ENCODE results near the gene HEATR5A.
A peak's percentile ranks its signal among the peaks of the same experiment; 100 is the strongest.

The HEATR5A gene

DNA sequence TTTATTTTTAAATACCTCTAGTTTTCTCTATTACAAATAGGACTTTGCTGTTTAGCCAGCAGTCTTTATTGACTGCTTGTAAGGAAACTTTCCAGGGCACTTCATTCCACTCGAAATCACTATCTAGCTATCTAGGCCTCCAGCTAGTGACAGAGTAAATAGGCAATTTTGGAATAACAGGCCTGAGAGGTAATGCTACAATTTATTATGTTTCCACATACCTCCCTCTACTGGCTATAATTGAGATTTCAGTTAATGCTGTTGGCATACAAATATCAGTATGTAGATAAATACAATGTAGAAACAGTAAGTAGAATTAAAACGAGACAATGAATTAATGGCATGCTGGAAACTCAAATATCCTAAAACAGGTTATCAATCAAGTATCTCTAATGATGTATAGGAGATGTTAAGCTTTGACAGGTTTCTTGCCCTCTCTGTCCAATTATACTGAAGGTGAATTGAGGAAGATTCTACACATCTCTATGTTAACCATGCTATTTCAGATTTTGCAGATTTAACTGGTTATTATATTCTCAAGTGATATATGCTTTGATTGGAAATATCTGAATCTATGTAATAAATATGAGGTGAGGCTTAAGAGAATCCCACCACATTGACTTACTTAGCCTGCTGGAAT lies 29.7 kb upstream of the HEATR5A start:
- TF ChIP-seq ESRRG (CRISPR knock-in tag; IDR thresholded peaks at IDR 0.05) (no peak), ZNF565 (CRISPR knock-in tag; conservative IDR thresholded peaks at IDR 0.05; ENCODE audit: low read depth) (no peak), ARNTL (CRISPR knock-in tag; IDR thresholded peaks at IDR 0.05; ENCODE audit: borderline replicate concordance, low read depth) (no peak), ZC3H10 (CRISPR knock-in tag; IDR thresholded peaks at IDR 0.05) (no peak), TOX (CRISPR knock-in tag; IDR thresholded peaks at IDR 0.05; ENCODE audit: borderline replicate concordance) (no peak), CSDC2 (CRISPR knock-in tag; IDR thresholded peaks at IDR 0.05) (no peak), GLIS3 (CRISPR knock-in tag; IDR thresholded peaks at IDR 0.05) (no peak), OSR1 (CRISPR knock-in tag; IDR thresholded peaks at IDR 0.05) (no peak), TSHZ2 (CRISPR knock-in tag; IDR thresholded peaks at IDR 0.05) (no peak), TCF4 (CRISPR knock-in tag; IDR thresholded peaks at IDR 0.05; ENCODE audit: borderline replicate concordance) (no peak)
- TF ChIP-seq, protein P1, sequence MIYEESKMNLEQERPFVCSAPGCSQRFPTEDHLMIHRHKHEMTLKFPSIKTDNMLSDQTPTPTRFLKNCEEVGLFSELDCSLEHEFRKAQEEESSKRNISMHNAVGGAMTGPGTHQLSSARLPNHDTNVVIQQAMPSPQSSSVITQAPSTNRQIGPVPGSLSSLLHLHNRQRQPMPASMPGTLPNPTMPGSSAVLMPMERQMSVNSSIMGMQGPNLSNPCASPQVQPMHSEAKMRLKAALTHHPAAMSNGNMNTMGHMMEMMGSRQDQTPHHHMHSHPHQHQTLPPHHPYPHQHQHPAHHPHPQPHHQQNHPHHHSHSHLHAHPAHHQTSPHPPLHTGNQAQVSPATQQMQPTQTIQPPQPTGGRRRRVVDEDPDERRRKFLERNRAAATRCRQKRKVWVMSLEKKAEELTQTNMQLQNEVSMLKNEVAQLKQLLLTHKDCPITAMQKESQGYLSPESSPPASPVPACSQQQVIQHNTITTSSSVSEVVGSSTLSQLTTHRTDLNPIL (CRISPR knock-in tag; IDR thresholded peaks at IDR 0.05; ENCODE audit: low read depth) = no peak
- TF ChIP-seq, protein P2, sequence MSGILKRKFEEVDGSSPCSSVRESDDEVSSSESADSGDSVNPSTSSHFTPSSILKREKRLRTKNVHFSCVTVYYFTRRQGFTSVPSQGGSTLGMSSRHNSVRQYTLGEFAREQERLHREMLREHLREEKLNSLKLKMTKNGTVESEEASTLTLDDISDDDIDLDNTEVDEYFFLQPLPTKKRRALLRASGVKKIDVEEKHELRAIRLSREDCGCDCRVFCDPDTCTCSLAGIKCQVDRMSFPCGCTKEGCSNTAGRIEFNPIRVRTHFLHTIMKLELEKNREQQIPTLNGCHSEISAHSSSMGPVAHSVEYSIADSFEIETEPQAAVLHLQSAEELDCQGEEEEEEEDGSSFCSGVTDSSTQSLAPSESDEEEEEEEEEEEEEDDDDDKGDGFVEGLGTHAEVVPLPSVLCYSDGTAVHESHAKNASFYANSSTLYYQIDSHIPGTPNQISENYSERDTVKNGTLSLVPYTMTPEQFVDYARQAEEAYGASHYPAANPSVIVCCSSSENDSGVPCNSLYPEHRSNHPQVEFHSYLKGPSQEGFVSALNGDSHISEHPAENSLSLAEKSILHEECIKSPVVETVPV (CRISPR knock-in tag; IDR thresholded peaks at IDR 0.05) = no peak
- ATAC-seq = peak; percentile 87

DNA sequence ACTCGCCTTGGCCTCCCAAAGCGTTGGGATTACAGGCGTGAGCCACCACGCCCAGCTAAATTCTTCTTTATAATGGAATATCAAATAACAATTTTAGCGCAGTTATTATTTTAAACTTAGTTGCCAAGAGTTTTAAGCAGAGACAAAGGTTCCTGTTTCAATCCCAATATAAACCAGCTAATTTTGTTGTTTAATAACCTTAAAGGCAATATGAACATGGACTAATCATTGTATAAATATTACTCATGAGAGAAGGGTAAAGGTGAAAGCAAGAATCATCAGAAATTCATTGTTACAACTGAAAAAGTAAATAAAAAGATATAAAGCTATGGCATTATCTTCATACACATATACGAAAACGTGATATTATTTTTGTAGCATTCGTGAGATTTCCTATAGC lies 28.8 kb upstream of the HEATR5A start:
- ATAC-seq = no peak
- TF ChIP-seq PPARA (CRISPR knock-in tag; IDR thresholded peaks at IDR 0.05; ENCODE audit: borderline replicate concordance) (no peak), SNAI2 (CRISPR knock-in tag; IDR thresholded peaks at IDR 0.05) (no peak), ISL1 (CRISPR knock-in tag; IDR thresholded peaks at IDR 0.05) (no peak), RARB (CRISPR knock-in tag; IDR thresholded peaks at IDR 0.05) (no peak), ZNF565 (CRISPR knock-in tag; conservative IDR thresholded peaks at IDR 0.05; ENCODE audit: low read depth) (no peak), ZNF8 (CRISPR knock-in tag; IDR thresholded peaks at IDR 0.05) (no peak), TCF4 (CRISPR knock-in tag; IDR thresholded peaks at IDR 0.05; ENCODE audit: borderline replicate concordance) (no peak), ZFP3 (CRISPR knock-in tag; IDR thresholded peaks at IDR 0.05) (no peak), ZC3H10 (CRISPR knock-in tag; IDR thresholded peaks at IDR 0.05) (no peak)
- TF ChIP-seq, protein P2 (CRISPR knock-in tag; IDR thresholded peaks at IDR 0.05) = no peak
- TF ChIP-seq, protein P3, sequence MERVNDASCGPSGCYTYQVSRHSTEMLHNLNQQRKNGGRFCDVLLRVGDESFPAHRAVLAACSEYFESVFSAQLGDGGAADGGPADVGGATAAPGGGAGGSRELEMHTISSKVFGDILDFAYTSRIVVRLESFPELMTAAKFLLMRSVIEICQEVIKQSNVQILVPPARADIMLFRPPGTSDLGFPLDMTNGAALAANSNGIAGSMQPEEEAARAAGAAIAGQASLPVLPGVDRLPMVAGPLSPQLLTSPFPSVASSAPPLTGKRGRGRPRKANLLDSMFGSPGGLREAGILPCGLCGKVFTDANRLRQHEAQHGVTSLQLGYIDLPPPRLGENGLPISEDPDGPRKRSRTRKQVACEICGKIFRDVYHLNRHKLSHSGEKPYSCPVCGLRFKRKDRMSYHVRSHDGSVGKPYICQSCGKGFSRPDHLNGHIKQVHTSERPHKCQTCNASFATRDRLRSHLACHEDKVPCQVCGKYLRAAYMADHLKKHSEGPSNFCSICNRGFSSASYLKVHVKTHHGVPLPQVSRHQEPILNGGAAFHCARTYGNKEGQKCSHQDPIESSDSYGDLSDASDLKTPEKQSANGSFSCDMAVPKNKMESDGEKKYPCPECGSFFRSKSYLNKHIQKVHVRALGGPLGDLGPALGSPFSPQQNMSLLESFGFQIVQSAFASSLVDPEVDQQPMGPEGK (CRISPR knock-in tag; IDR thresholded peaks at IDR 0.05; ENCODE audit: borderline replicate concordance) = no peak

DNA sequence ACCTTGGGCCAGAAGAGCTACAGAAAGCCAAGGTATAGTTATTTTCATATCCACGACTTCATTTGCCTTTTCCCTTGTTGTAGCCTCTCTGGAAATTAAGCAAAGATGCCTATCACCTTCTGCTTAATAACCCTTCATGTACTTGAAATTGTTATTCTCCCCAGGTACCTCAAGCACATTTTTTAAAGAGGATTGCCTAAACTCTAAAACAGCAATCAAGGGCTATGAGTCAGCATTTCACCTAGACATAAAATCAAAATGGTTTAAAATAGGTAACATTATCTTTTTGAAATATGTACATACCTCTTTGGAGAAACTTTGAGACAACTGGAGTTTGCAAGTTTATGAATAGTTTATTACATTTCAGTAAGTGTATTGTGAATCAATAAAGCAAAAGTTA lies 25.4 kb upstream of the HEATR5A start:
- TF ChIP-seq GLIS3 (CRISPR knock-in tag; IDR thresholded peaks at IDR 0.05) (no peak), ZNF70 (CRISPR knock-in tag; IDR thresholded peaks at IDR 0.05) (no peak)
- ATAC-seq = no peak

Measured in SK-N-SH treated with all-trans-retinoic acid at 6 μM for 48 hours (cell line).